Measurements from ENCODE around the gene DOK5. TPM values are rescaled to one million over a fixed set of nuclear protein-coding genes. Genes with fewer than 3 reads are reported as not detected.

Gene DOK5
- total RNA-seq, 1 donor from 2014 or later = 3.5 TPM

DNA sequence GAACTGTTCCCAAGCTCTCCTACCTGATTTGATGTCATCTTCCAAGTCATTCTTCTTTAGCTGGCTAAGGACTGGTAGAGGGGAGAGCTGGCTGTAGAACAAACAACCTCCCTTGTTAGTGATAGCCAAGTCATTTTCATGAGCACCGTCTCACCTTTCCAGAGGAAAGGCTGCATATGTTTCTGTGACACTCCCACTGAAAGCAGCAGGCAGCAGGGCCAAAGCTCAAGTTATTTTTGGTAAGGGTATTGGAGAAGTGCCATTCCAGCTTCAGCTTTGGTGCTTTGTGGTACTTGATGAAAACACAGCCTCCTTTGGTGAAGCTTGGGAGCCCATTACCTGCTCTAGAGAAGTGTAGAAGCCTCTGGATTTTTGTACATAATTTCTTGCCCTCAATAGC lies 5.4 kb upstream of the DOK5 start:
- Histone ChIP-seq H3K27me3 (ENCODE audit: control insufficient read depth, insufficient read depth, low read length) (no peaks in the 10 kb centered on the region), H3K36me3 (ENCODE audit: control insufficient read depth, insufficient read depth, low read length) (no peaks in the 10 kb centered on the region), H3K4me3 (ENCODE audit: low read depth, low read length) (no peak overlapping the region)
- no peak for DNase-seq (ENCODE audit: low read depth)
- TF ChIP-seq, protein P1, sequence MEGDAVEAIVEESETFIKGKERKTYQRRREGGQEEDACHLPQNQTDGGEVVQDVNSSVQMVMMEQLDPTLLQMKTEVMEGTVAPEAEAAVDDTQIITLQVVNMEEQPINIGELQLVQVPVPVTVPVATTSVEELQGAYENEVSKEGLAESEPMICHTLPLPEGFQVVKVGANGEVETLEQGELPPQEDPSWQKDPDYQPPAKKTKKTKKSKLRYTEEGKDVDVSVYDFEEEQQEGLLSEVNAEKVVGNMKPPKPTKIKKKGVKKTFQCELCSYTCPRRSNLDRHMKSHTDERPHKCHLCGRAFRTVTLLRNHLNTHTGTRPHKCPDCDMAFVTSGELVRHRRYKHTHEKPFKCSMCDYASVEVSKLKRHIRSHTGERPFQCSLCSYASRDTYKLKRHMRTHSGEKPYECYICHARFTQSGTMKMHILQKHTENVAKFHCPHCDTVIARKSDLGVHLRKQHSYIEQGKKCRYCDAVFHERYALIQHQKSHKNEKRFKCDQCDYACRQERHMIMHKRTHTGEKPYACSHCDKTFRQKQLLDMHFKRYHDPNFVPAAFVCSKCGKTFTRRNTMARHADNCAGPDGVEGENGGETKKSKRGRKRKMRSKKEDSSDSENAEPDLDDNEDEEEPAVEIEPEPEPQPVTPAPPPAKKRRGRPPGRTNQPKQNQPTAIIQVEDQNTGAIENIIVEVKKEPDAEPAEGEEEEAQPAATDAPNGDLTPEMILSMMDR (IDR thresholded peaks at IDR 0.05; ENCODE audit: insufficient read depth, low read length, poor library complexity, severe bottlenecking) = no peak

DNA sequence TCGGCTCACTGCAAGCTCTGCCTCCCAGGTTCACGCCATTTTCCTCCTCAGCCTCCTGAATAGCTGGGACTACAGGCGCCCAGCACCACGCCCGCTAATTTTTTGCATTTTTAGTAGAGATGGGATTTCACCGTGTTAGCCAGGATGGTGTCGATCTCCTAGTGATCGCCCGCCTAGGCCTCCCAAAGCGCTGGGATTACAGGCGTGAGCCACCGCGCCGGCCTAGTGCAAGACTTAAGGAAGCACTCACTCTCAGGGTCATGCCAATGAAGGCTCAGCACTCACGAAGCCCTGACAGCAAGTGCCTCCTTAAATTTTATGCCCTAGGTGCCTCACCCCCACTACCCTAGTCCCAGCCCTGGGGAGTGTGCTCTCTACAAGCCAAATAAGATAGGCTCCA lies 4.7 kb upstream of the DOK5 start:
- no peak for DNase-seq (ENCODE audit: low read depth)
- H3K27me3 ChIP-seq (ENCODE audit: control insufficient read depth, insufficient read depth, low read length) = no peaks in the 10 kb centered on the region

DNA sequence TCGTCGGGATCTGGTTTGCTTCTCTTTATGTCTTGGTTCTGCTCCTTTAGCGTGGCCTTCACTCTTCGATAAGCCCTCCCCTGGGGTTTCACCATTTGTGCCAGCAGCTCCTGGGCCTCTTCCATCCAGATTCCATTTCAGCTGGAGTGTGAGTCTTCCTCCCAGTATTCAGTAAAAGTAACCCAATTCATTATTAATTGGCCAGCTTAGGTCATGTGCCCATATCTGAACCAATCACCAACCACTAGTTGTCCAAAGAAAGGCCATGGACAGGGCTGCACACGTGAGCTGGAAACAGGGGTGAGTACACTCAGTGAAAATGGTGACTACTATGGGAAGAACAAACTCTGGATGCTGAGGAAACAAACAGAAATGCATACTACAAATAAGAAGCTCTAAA lies 2.8 kb upstream of the DOK5 start:
- TF ChIP-seq, protein P1 (IDR thresholded peaks at IDR 0.05; ENCODE audit: insufficient read depth, low read length, poor library complexity, severe bottlenecking) = no peak
- no peak overlapping the region for H3K4me3 ChIP-seq (ENCODE audit: low read depth, low read length)
- no peaks in the 10 kb centered on the region for H3K27me3 ChIP-seq (ENCODE audit: control insufficient read depth, insufficient read depth, low read length)
- DNase-seq (ENCODE audit: low read depth) = no peak
- H3K36me3 ChIP-seq (ENCODE audit: control insufficient read depth, insufficient read depth, low read length) = no peaks in the 10 kb centered on the region

More for the DNA sequence above, 4.7 kb upstream of the DOK5 start:
- H3K36me3 ChIP-seq (ENCODE audit: control insufficient read depth, insufficient read depth, low read length) = no peaks in the 10 kb centered on the region
- H3K4me3 ChIP-seq (ENCODE audit: low read depth, low read length) = no peak overlapping the region
- TF ChIP-seq, protein P1 (IDR thresholded peaks at IDR 0.05; ENCODE audit: insufficient read depth, low read length, poor library complexity, severe bottlenecking) = no peak

DNA sequence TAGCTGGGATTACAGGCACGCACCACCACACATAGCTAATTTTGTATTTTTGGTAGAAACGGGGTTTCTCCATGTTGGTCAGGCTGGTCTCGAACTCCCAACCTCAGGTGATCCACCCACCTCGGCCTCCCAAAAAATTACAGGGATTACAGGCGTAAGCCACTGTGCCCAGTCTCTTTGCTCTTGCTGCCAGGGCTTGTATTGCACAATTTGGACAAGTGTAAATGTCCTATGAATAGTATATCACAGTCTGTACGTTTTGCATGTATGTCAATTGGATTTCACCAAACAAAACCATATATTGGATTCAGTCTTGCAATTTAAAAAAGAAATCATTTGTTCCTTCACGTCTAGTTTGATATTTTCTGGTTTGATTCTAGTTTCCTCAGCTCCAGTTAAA lies 2.1 kb upstream of the DOK5 start:
- Histone ChIP-seq H3K4me3 (ENCODE audit: low read depth, low read length) (no peak overlapping the region), H3K27me3 (ENCODE audit: control insufficient read depth, insufficient read depth, low read length) (no peaks in the 10 kb centered on the region), H3K36me3 (ENCODE audit: control insufficient read depth, insufficient read depth, low read length) (no peaks in the 10 kb centered on the region)
- TF ChIP-seq, protein P1 (IDR thresholded peaks at IDR 0.05; ENCODE audit: insufficient read depth, low read length, poor library complexity, severe bottlenecking) = no peak
- DNase-seq (ENCODE audit: low read depth) = no peak

DNA sequence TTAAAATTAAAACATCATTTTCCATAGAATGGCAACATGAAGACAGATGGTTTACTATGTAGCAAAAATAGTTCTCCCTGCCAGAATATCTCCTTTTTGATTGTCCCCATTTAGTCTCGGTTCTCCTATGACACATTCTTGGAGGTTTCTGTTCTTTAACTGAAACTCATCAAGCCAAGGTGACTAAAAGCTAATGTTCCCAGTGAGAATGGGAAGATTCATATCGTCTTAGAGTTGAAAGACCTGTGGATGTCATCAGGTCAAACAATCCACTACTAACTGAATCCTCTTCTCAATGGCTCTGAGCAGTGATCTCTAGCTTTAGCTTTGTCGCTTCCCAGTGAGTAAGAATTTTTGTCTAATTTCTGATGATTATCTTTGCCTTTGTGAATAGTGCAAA lies 1.3 kb upstream of the DOK5 start:
- TF ChIP-seq, protein P1 (IDR thresholded peaks at IDR 0.05; ENCODE audit: insufficient read depth, low read length, poor library complexity, severe bottlenecking) = no peak
- no peak overlapping the region for H3K4me3 ChIP-seq (ENCODE audit: low read depth, low read length)
- no peaks in the 10 kb centered on the region for H3K27me3 ChIP-seq (ENCODE audit: control insufficient read depth, insufficient read depth, low read length)
- no peaks in the 10 kb centered on the region for H3K36me3 ChIP-seq (ENCODE audit: control insufficient read depth, insufficient read depth, low read length)
- no peak for DNase-seq (ENCODE audit: low read depth)

DNA sequence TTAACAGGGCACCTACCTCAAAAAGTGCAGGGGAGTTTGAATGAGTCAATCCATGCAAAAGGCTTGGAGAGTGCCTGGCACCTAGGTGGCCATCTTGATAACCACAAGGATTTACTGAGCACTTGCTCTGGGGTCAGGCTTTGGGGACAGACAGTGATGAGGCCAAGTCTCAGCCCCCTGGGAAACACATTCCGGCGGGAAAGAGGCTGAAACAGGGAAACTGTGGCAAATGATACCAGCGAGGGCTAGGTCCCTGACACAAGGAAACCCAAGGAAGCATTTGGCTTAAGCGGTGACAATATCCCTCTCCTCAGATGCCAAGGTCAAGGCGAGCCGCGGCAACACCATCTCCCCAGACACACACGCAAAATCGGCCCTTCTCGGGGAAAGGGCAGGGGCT lies 527 bp upstream of the DOK5 start:
- no peaks in the 10 kb centered on the region for H3K36me3 ChIP-seq (ENCODE audit: control insufficient read depth, insufficient read depth, low read length)
- H3K27me3 ChIP-seq (ENCODE audit: control insufficient read depth, insufficient read depth, low read length) = no peaks in the 10 kb centered on the region
- TF ChIP-seq, protein P1 (IDR thresholded peaks at IDR 0.05; ENCODE audit: insufficient read depth, low read length, poor library complexity, severe bottlenecking) = no peak
- DNase-seq (ENCODE audit: low read depth) = no peak
- peak overlapping the region; percentile 70 for H3K4me3 ChIP-seq (ENCODE audit: low read depth, low read length)
